Stimulated activated CD8-positive, alpha-beta memory T cell treated with anti-CD3 and anti-CD28 coated beads, Interleukin-7, amount 100 ng/mL, for 1 hour (primary cell): ENCODE data around the gene EPN3.

Experiments
- DNase-seq, 2 donors: peaks; one replicate each; pipeline ENCODE4 v3.0.0-alpha.2; 2020; ENCODE audit warnings: low read depth in 2 of 2

The EPN3 gene

GRCh38 chr17:50534222-50534978 lies 1.9 kb downstream of the EPN3 start:
- DNase-seq, result no peak

GRCh38 chr17:50534979-50535326 lies 2.4 kb downstream of the EPN3 start:
- DNase-seq, result no peak

- no peak for DNase-seq
Measured at GRCh38 chr17:50535407-50535806, 2.9 kb downstream of the EPN3 start.

- no peak for DNase-seq
Measured at GRCh38 chr17:50536683-50537646, 4.4 kb downstream of the EPN3 start.

DNA sequence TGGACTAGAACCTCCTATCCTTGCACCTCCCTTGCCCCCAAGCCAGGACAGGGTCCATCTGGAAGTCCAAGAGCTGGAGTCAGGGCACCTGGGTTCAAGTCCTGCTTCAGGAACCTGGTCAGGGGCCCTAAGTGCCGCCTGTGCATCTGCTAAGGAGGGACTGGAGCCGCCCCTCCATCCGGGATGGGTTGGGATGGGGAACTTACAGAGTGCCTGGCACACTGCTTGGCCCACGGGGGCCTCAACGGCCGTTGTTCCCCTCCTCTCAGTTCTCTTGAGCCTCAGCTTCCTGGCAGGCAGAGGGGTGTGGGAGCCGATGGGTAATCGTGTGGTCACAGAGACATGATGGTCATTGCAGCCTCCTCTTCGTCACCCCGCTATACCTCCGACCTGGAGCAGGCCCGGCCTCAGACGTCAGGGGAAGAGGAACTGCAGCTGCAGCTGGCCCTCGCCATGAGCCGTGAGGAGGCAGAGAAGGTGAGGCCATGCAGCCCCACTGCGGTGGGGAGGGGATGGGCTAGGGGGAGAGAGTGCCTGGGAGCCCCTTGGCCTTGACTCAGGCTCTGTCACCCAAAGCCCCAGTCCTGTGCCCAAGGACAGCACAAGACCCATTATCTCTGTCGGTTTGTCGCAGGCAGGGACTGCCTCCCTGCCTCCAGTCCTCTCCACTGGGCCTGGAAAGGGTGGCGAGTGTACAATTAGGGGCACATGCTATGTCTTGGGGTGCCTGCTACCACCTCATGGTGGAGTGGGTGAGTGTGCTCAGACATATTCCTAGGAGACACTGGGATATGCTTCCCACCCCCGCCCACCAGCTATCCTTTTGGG lies 5.4 kb downstream of the EPN3 start:
- no peak for DNase-seq

GRCh38 chr17:50538549-50539410 lies 6.2 kb downstream of the EPN3 start:
- no peak for DNase-seq

GRCh38 chr17:50539762-50540559 lies 7.4 kb downstream of the EPN3 start:
- no peak for DNase-seq

DNA sequence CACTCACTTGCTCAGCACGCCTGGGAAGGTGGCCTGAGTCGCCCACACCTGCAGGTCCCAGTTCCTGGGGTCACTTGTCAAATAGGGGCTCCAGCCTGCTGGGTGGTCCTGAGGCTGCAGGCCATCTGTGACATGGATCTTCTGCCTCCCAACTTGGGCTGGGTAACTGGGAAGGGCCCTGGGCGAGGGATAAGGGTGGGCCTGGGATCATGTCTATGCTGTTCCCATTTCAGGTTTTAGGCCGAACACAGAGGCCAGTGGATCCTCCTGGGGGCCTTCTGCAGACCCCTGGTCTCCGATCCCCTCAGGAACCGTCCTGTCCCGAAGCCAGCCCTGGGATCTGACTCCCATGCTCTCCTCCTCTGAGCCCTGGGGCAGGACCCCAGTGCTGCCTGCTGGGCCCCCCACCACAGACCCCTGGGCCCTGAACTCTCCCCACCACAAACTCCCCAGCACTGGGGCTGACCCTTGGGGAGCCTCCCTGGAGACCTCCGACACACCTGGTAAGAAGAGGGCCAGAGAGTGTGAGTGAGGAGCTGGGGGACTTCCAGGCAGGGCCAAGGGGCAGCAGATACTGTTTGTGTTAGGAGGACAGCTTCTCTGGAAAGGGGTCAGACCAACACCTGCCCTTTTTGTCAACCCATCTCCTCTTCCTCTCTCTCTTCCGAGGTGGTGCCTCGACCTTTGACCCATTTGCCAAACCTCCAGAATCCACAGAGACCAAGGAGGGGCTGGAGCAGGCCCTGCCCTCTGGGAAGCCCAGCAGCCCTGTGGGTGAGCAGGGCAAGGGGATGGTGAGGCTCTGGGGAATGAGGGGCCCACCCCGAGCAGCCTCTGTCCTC lies 8.2 kb downstream of the EPN3 start:
- DNase-seq, result no peak

DNA sequence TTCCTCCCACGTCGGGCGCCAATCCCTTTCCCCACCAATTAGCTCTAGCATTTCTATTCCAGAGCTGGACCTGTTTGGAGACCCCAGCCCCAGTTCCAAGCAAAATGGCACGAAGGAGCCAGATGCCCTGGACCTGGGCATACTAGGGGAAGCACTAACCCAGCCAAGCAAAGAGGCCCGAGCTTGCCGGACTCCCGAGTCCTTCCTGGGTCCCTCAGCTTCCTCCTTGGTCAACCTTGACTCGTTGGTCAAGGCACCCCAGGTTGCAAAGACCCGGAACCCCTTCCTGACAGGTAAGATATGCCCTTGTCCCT lies 8.8 kb downstream of the EPN3 start:
- no peak for DNase-seq

DNA sequence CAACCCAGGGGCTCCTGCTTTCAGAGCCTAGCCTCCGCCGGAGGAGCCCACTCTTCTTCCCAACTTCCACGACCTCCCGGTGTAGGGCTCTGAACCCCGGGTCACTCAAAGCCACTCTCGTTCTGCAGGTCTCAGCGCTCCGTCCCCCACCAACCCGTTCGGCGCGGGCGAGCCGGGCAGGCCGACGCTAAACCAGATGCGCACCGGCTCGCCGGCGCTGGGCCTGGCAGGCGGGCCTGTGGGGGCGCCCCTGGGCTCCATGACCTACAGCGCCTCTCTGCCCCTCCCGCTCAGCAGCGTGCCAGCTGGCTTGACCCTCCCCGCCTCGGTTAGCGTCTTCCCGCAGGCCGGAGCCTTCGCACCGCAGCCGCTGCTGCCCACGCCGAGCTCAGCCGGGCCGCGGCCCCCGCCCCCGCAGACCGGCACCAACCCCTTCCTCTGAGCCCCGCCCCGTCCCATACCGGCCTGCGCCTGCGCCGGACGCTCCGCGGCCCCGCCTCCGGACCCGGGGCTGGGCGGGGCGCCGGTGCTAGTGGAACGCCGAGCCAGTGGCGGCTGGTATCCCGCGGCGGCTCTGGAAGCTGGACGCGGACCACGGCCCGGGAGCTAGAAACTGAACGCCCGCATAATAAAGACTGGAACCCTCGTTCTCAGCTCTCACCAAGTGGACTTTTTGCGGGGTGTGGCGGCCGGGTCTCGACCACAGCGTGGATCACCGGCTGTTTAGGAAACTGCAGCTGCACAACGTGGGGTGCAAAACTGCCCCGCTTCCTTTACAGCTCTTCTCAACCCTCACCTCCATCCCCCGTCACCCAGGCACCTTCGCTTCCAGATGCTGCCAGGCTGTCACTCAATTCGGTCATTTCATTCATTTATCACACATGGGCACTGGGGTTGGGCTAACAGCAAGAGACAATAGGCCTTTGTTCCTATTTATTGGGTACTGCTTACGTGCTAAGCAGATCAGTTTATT lies 9.5 kb downstream of the EPN3 start:
- peak; percentile 66 to 77 for DNase-seq

GRCh38 chr17:50542795-50543774 lies 10.6 kb downstream of the EPN3 start:
- no peak for DNase-seq

GRCh38 chr17:50544516-50544915 lies 12.0 kb downstream of the EPN3 start:
- no peak for DNase-seq

DNA sequence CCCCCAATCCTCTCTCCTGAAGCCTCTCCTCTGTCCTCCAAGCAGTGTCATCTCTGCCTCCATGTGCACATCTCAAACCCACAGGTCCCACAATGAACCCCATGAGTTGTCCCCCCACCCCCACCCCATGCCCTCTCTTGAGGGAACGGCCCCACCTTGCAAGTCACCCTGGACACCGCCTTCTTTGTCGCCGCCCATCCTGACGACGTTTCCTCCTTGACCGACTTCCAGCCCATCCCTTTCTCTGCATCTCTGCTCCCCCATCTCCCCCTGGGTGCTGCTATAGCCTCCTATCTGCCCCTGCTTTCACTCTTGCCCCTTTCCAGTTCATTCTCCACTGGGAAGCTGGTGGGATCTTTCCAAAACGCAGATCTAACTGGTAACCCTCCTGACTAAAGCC lies 12.8 kb downstream of the EPN3 start:
- DNase-seq, result no peak

GRCh38 chr17:50546701-50547034 lies 14.1 kb downstream of the EPN3 start:
- DNase-seq, result no peak

- DNase-seq, result peak; percentile 61 to 71
Measured at GRCh38 chr17:50547035-50547735, 14.7 kb downstream of the EPN3 start, which contains the start of gene SPATA20. Gene SPATA20 (plus strand): TSS chr17:50547174. CDS start chr17:50547209, 35 bp downstream.

- DNase-seq, result no peak
Measured at GRCh38 chr17:50547736-50548083, 15.2 kb downstream of the EPN3 start.

GRCh38 chr17:50548831-50549230 lies 16.3 kb downstream of the EPN3 start:
- no peak for DNase-seq
